ENCODE data around the gene GTF2F1.
"Not testable (repeated sequence)": the region's sequence is repeated elsewhere in the genome, so short reads cannot be mapped to it uniquely, and the experiment has no call there.

The GTF2F1 gene

GRCh38 chr19:6357174-6357573, 35.8 kb downstream of the GTF2F1 start:
- no peak for DNase-seq (ENCODE audit: low read depth in 2 of 2)

- not testable (repeated sequence) for DNase-seq (ENCODE audit: low read depth in 2 of 2)
Measured at GRCh38 chr19:6355321-6356040, 37.5 kb downstream of the GTF2F1 start.

- DNase-seq (ENCODE audit: low read depth in 2 of 2), result no peak
Measured at GRCh38 chr19:6354098-6354674, 38.8 kb downstream of the GTF2F1 start.

- no peak for DNase-seq (ENCODE audit: low read depth in 2 of 2)
Measured at GRCh38 chr19:6352381-6353165, 40.4 kb downstream of the GTF2F1 start.

GRCh38 chr19:6350688-6351087, 42.3 kb downstream of the GTF2F1 start:
- DNase-seq (ENCODE audit: low read depth in 2 of 2), result no peak

GRCh38 chr19:6349271-6349670, 43.7 kb downstream of the GTF2F1 start:
- DNase-seq (ENCODE audit: low read depth in 2 of 2), result not testable (repeated sequence)

- DNase-seq (ENCODE audit: low read depth in 2 of 2), result no peak
Measured at GRCh38 chr19:6343462-6343861, 49.5 kb downstream of the GTF2F1 start.

GRCh38 chr19:6340493-6341201, 52.3 kb downstream of the GTF2F1 start:
- no peak for DNase-seq (ENCODE audit: low read depth in 2 of 2)

GRCh38 chr19:6334490-6335285, 58.3 kb downstream of the GTF2F1 start:
- no peak for DNase-seq (ENCODE audit: low read depth in 2 of 2)

GRCh38 chr19:6333439-6333838, 59.5 kb downstream of the GTF2F1 start, which contains the start of gene ACER1:
Gene ACER1 (minus strand): TSS chr19:6333612. CDS start chr19:6333551, 61 bp downstream.
- no peak for DNase-seq (ENCODE audit: low read depth in 2 of 2)

Measured in stimulated activated CD8-positive, alpha-beta memory T cell treated with anti-CD3 and anti-CD28 coated beads, Interleukin-15, amount 100 ng/mL, for 48 hours (primary cell).